CD4-positive, alpha-beta T cell treated with Interleukin-12 subunit alpha and Interleukin-12 subunit beta, for 1 hour (primary cell): ENCODE results near the gene NRP1.

Experiments used
- DNase-seq: peaks from one replicate; pipeline ENCODE4 v3.0.0-alpha.2; 2020

NRP1 gene

GRCh38 chr10:33288127-33288526 lies 46.3 kb downstream of the NRP1 start:
- no peak for DNase-seq

DNA sequence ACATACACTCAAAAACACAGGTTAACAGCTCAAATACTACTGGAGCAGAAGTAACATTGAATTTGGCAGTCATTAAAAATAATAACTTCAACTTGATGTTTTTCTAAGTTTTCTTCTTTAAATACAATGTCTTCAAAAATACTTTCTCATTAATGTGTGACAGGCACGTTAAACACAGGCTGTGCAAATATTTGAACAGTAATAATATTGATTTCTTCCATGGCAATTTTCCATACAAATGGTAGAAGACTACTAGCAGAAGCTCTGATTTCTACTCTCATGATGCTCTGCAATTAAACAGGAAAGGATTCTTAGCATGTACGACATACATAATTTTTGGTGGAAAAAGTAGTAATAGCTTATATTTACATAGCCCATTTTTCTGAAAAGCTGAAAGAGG lies 47.4 kb downstream of the NRP1 start:
- DNase-seq: no peak

DNA sequence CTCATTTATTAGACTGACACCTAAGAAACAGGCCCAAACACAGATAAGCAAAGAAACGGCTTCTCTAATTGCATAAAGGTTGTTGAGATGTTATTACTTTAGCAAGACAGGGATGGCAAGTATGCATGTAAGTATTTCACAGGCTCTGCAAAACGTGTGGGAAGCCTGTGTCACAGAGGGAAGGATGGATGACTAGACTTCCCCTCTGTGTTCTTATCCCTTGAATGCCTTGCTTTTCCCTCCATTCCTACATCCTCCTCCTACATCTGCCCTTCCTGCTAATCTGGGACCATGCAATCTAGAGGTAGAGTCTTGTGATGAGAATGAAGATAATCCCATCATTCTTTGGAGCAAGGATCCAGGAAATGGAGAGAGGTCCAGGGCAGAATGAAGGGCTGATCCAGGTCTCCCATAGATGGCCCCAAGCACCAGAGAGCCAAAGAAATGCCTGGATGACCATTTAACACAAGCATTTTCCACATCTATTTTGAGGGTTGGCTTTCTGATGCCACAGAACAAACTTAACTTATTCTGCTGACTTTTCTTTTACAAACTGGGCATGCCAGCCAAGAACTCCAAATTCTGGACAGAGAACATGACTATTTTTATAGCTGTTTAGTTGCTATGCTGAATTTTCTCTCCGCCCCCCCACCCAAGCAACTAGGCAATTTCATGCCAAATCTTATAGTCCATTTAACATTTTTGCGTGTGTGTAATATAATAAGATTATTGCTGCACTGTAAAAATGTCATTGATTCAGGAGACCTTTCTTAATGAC lies 48.1 kb downstream of the NRP1 start:
- no peak for DNase-seq

GRCh38 chr10:33284945-33285344 lies 49.5 kb downstream of the NRP1 start:
- DNase-seq: no peak

- DNase-seq: no peak
Measured at GRCh38 chr10:33279811-33280602, 54.5 kb downstream of the NRP1 start.

GRCh38 chr10:33279276-33279675 lies 55.2 kb downstream of the NRP1 start:
- no peak for DNase-seq

- no peak for DNase-seq
Measured at GRCh38 chr10:33278198-33278597, 56.3 kb downstream of the NRP1 start.

DNA sequence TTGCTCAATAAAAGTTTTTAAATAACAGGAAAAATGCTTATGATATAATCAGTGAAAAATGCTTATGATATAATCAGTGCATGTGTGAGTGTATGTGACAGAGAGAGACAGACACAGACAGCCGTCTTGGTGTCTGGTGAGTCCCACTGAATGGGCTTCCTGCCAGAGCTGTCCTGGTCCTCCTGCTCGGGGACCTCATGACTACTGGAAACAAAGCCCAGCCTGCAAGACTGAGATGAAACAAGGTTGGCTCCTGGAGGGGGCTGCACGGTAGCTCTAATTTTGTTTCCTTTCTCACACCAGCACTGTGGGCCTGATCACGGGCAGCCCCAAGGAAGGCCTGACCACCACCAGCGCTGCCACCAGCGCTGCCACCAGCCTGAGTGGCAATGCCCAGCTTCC lies 57.3 kb downstream of the NRP1 start:
- DNase-seq: no peak

- no peak for DNase-seq
Measured at GRCh38 chr10:33276282-33276923, 58.1 kb downstream of the NRP1 start.

GRCh38 chr10:33274096-33274785 lies 60.2 kb downstream of the NRP1 start:
- DNase-seq: no peak

DNA sequence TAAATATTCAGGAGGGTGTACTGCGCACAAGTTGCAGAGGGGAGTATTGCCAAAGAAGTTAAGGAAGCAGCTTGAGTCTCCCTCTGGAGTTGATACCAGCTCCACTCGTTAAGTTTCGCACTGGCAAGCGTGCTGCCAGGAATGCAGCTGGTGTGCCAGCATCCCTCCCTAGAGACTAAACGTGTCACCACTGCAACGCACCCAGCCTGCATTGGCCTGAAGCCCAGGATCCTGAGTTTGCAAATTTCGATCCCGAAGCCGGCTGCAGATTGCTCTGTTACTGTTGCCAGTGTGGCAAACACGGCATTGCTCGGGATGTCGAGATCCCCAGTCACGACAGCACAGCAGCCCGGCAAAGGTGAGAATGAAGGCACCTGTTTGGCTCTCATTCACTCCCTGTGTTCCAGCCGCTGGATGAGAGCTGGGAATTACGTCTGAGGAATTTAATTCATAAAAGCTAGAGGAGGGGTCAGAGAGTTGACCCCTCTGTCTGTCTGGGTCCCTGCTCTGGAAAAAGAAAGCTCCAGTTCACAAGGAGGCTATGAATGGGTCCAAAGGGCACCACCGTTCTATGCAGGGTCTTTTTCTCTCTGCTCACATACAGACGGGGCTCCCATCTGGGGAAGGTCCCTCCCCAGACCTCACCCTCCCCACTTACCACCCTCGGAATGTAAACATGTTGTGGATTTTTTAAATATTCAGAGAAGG lies 61.0 kb downstream of the NRP1 start:
- no peak for DNase-seq

GRCh38 chr10:33272635-33273034 lies 61.8 kb downstream of the NRP1 start:
- no peak for DNase-seq

GRCh38 chr10:33271969-33272583 lies 62.4 kb downstream of the NRP1 start:
- DNase-seq: no peak

GRCh38 chr10:33270971-33271370 lies 63.5 kb downstream of the NRP1 start:
- DNase-seq: no peak

- no peak for DNase-seq
Measured at GRCh38 chr10:33267708-33268107, 66.8 kb downstream of the NRP1 start.

- DNase-seq: no peak
Measured at GRCh38 chr10:33265621-33266020, 68.8 kb downstream of the NRP1 start.

DNA sequence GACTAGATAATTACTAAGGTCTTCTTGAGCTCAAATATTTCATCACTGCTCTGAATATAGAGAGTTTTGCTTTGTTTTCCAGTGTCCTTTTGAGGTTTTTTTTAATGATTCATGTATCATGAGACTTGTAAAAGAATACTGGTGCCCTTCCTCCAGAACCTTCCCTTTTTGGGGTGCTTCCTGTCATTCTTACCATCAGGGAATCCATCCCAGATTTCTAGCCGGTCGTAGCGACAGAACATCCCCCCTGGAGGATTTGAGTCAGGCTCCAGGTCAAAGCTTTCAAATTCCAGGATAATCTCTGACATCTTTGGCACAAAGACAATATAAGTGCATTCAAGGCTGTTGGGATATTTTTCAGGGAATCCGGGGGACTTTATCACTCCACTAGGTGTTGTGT lies 71.0 kb downstream of the NRP1 start:
- DNase-seq: no peak

- no peak for DNase-seq
Measured at GRCh38 chr10:33262871-33263270, 71.6 kb downstream of the NRP1 start.

DNA sequence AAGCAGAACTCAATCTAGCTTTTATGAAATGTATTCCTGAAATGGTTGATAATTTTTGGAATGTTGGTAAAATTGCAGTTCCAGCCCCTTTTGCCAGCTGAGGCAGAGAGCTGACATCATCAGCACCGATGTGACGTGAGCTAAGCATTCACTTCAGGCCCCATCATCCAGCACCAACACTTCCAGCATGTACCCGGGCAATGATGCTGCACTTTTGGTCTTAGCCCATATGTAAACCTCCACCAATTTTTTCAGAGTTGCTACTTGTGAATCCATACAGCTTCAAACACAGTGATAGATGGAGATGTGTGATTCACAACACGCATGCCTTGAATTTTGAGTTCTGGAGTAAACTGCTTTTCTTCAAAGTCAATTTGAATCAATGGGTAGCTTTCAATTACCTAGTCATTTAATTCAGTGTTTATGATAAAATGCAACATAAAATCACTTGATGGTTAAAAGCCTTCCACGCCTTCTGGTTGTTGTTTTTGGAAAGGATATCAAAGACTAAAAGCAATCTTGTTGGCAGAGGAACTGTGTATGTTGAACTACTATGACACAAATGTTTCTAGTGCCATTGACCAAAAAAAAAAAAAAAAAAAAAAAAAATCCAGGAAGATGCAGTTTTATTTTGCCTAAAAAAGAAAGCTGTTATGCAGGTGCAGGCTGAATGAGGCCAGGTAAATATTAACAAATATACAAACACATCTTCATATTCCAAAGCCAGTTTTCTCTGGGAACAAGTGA lies 73.9 kb downstream of the NRP1 start:
- DNase-seq: no peak

DNA sequence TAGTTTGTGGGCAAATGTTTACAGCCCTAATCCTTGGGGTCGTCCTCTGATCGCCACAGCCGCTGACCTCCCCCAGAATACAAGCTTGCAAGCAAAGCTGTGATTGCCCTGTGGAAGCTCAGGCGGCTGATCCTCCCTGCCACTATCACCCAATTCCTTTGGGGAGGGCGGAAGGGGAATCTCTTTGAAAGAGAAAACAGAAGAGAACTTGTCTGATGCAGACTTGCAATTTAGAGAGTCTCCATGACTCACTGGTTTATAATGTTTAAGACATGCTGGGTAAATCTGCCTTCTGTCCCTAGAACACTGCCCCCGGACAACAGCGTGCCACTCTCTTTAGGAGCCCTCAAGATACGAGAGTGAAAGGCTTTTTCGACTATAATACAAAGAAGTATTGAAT lies 75.5 kb downstream of the NRP1 start:
- no peak for DNase-seq

- DNase-seq: no peak
Measured at GRCh38 chr10:33257439-33258080, 76.9 kb downstream of the NRP1 start.
